Ascending aorta (tissue), 2 donors: ENCODE data around the gene USP15. TPM values are rescaled to one million over a fixed set of nuclear protein-coding genes. Genes with fewer than 3 reads are reported as not detected.

Experiments
- DNase-seq, 2 donors: peaks; one replicate each; pipeline ENCODE4 v3.0.0-alpha.2; 2019; ENCODE audit warnings: low spot score in 2 of 2
- H3K27ac ChIP-seq, 2 donors: fragments of 200-600 bp; sonication (generic); one replicate each; pipeline ENCODE4 v1.5.1; 2016 to 2017; ENCODE audit warnings: mild to moderate bottlenecking in 1 of 2
- H3K27me3 ChIP-seq: fragments of 200-600 bp; sonication (generic); one replicate; pipeline ENCODE4 v1.5.1; 2017
- H3K36me3 ChIP-seq, 2 donors: fragments of 200-600 bp; sonication (generic); one replicate each; pipeline ENCODE4 v1.5.1; 2016
- H3K4me1 ChIP-seq, 2 donors: fragments of 200-600 bp; sonication (generic); one replicate each; pipeline ENCODE4 v1.5.1; 2016 to 2017; ENCODE audit warnings: mild to moderate bottlenecking in 1 of 2
- H3K4me3 ChIP-seq, 2 donors: fragments of 200-600 bp; sonication (generic); one replicate each; pipeline ENCODE4 v1.5.1; 2016 to 2017; ENCODE audit warnings: mild to moderate bottlenecking in 1 of 2
- H3K9me3 ChIP-seq, 2 donors: fragments of 200-600 bp; sonication (generic); one replicate each; pipeline ENCODE4 v1.5.1; 2016
- intact Hi-C: fragments of 100-400 bp; cut with DNase I; formaldehyde crosslinking; loops from one replicate; pipeline ENCODE4 v1.15.1; 2023
- total RNA-seq: library from RNA; depleted of rRNA; stranded (reverse); fragments of >200 nt; gene quantifications from one replicate; pipeline ENCODE4 v1.1.0, GENCODE V29; 2016
- TF ChIP-seq, protein P1 (sequence below), 3 experiments: fragments of 200-600 bp in 2 of 3; fragments of 450-650 bp in 1 of 3; sonication (generic) in 2 of 3; IDR thresholded peaks; one replicate each; pipeline ENCODE4 v1.5.1; 2016 to 2019; ENCODE audit warnings: antibody characterized with exemption in 3 of 3, mild to moderate bottlenecking in 1 of 3, moderate library complexity in 1 of 3

The USP15 gene
- total RNA-seq, 1 donor from 2014 or later = 48.2 TPM

DNA sequence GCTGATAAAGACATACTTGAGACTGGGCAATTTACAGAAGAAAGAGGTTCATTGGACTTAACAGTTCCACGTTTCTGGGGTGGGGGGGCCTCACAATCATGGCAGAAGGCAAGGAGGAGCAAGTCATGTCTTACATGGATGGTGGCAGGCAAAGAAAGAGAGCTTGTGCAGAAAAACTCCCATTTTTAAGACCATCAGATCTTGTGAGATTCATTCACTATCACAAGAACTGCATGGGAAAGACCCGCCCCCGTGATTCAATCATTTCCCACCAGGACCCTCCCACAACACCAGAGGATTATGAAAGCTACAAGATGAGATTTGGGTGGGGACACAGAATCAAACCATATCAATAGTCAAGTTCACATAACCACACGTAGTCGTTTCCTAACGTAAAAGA is 85.5 kb downstream of the USP15 start:
- intact Hi-C loops = no loop called here
- TF ChIP-seq, protein P1, sequence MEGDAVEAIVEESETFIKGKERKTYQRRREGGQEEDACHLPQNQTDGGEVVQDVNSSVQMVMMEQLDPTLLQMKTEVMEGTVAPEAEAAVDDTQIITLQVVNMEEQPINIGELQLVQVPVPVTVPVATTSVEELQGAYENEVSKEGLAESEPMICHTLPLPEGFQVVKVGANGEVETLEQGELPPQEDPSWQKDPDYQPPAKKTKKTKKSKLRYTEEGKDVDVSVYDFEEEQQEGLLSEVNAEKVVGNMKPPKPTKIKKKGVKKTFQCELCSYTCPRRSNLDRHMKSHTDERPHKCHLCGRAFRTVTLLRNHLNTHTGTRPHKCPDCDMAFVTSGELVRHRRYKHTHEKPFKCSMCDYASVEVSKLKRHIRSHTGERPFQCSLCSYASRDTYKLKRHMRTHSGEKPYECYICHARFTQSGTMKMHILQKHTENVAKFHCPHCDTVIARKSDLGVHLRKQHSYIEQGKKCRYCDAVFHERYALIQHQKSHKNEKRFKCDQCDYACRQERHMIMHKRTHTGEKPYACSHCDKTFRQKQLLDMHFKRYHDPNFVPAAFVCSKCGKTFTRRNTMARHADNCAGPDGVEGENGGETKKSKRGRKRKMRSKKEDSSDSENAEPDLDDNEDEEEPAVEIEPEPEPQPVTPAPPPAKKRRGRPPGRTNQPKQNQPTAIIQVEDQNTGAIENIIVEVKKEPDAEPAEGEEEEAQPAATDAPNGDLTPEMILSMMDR (IDR thresholded peaks at IDR 0.05) = no peak
- Histone ChIP-seq H3K9me3 (no peaks in the 10 kb centered on the region), H3K4me1 (no peaks in the 10 kb centered on the region), H3K27ac (no peak overlapping the region), H3K27me3 (no peaks in the 10 kb centered on the region), H3K4me3 (no peak overlapping the region), H3K36me3 (peaks cover 15 to 29% of the 10 kb centered on the region in 2 donors)
- no peak for DNase-seq

GRCh38 chr12:62346817-62347216 is 86.6 kb downstream of the USP15 start:
- H3K4me1 ChIP-seq = no peaks in the 10 kb centered on the region
- no peak overlapping the region for H3K27ac ChIP-seq
- H3K9me3 ChIP-seq = no peaks in the 10 kb centered on the region
- peaks cover 15 to 29% of the 10 kb centered on the region in 2 donors for H3K36me3 ChIP-seq
- intact Hi-C loops = no loop called here
- TF ChIP-seq, protein P1 (IDR thresholded peaks at IDR 0.05) = no peak
- H3K27me3 ChIP-seq = no peaks in the 10 kb centered on the region
- H3K4me3 ChIP-seq = no peak overlapping the region
- DNase-seq = no peak

DNA sequence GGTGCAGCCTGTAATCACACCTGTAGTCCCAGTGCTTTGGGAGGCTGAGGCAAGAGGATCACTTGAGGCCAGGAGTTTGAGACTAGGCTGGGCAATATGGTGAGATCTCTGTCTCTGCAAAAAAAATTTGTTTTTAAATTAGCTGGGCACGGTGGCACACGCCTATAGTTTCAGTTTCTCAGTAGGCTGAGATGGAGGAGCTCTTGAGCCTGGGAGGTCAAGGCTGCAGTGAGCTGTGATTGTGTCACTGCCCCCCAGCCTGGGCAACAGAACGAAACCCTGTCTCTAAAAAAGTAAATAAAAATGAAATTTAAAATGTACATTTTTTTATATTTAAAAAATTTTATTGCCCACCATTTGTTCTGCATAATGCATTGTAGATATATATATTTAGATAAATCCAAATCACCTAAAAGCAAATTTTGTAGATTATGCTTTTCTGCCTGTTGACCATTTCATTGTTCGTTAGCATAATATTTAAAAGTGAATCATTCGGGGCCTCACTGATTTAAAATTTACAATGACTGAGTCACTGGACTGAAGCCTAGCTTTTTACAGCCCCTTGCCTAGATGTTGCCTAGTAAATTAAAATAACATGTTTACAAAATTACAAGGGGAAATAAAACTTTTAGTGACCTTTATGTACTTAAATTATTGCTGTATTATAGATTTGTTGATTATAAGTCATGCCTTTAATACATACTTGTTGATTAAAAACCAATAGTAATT is 87.9 kb downstream of the USP15 start:
- intact Hi-C loops = no loop called here
- no peak overlapping the region for H3K27ac ChIP-seq
- TF ChIP-seq, protein P1 (IDR thresholded peaks at IDR 0.05) = no peak

GRCh38 chr12:62350554-62350953 is 90.3 kb downstream of the USP15 start:
- H3K9me3 ChIP-seq = no peaks in the 10 kb centered on the region
- no peaks in the 10 kb centered on the region for H3K36me3 ChIP-seq
- TF ChIP-seq, protein P1 (IDR thresholded peaks at IDR 0.05) = no peak
- H3K27ac ChIP-seq = no peak overlapping the region
- peaks cover 0 to 3% of the 10 kb centered on the region in 2 donors for H3K4me1 ChIP-seq
- H3K4me3 ChIP-seq = no peak overlapping the region
- DNase-seq = no peak
- intact Hi-C loops = no loop called here
- H3K27me3 ChIP-seq = no peaks in the 10 kb centered on the region

More for the DNA sequence above, 87.9 kb downstream of the USP15 start:
- peaks cover 8 to 23% of the 10 kb centered on the region in 2 donors for H3K36me3 ChIP-seq
- H3K9me3 ChIP-seq = no peaks in the 10 kb centered on the region
- H3K4me1 ChIP-seq = no peaks in the 10 kb centered on the region
- H3K4me3 ChIP-seq = no peak overlapping the region
- H3K27me3 ChIP-seq = no peaks in the 10 kb centered on the region
- DNase-seq = no peak

DNA sequence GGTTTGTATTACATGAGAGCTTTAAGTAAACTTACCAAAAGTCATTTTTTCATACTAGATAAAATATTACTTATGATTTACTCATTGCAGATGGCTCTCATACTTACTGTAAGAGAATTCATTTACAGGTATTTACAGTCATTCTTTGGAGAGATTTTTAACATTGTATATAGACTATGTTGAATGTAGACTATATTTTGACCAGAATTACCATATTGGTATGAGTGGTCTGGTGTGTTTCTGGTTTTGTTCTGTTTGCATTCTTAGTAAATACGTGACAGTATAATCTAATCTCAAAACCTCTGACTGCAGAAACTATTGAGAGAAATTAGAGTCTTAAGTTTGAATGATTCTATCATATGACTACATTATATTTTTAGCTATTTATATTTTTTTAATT is 91.1 kb downstream of the USP15 start:
- intact Hi-C loops = no loop called here
- no peak for DNase-seq
- TF ChIP-seq, protein P1 (IDR thresholded peaks at IDR 0.05) = no peak
- Histone ChIP-seq H3K4me3 (no peak overlapping the region), H3K4me1 (peaks cover 0 to 3% of the 10 kb centered on the region in 2 donors), H3K9me3 (no peaks in the 10 kb centered on the region), H3K36me3 (no peaks in the 10 kb centered on the region), H3K27ac (no peak overlapping the region), H3K27me3 (no peaks in the 10 kb centered on the region)
